GM12878 (cell line): Measurements from ENCODE around the gene PGGT1B. TPM values are rescaled to one million over a fixed set of nuclear protein-coding genes. Genes with fewer than 3 reads are reported as not detected.

Experiments used
- ATAC-seq: fragments of 200-7000 bp; cut with Tn5 transposase; 3 replicates; pipeline ENCODE4 v1.9.1; 2020; ENCODE audit warnings: mild to moderate bottlenecking, moderate library complexity
- BruUV-seq: library from RNA; stranded (reverse); fragments of 400-500 nt; replicated peaks from 2 replicates; lab custom pipeline; 2021; lab: Mats Ljungman, UMichigan
- CTCF ChIA-PET: fragments of 300-600 bp; sonication (Branson Sonifier 250); formaldehyde crosslinking; extraction: SDS; loops from one replicate; lab custom pipeline; 2021; ENCODE audit warnings: inconsistent platforms; lab: Yijun Ruan, JAX
- POLR2A ChIA-PET: fragments of 350-600 bp; formaldehyde crosslinking; extraction: SDS; loops from one replicate; lab custom pipeline; 2021; ENCODE audit warnings: inconsistent platforms; lab: Charles Lee
- RAD21 ChIA-PET: fragments of 300-600 bp; sonication (Branson Sonifier 250); formaldehyde crosslinking; loops from one replicate; lab custom pipeline; 2023; ENCODE audit warnings: antibody characterized with exemption; ENCODE audit not compliant: unreplicated experiment; lab: Charles Lee
- SMC1A ChIA-PET: fragments of 300-600 bp; sonication (Branson Sonifier 250); formaldehyde crosslinking; loops from one replicate; lab custom pipeline; 2023; ENCODE audit not compliant: unreplicated experiment, uncharacterized antibody; lab: Charles Lee
- DNase-seq: peaks from one replicate; pipeline ENCODE4 v3.0.0-alpha.2; 2011; ENCODE audit warnings: low read depth, low spot score
- FAIRE-seq: peaks from 3 replicates; lab custom pipeline; 2011; peaks lifted over from hg19 to GRCh38; lab: Jason Lieb, UNC
- H2AFZ ChIP-seq: 2 replicates; pipeline ENCODE4 v1.6.0; 2011; ENCODE audit warnings: low read depth, low read length, control low read depth; ENCODE audit not compliant: control insufficient read depth
- H3K27ac ChIP-seq: 2 replicates; pipeline ENCODE4 v1.5.1; 2011; ENCODE audit warnings: control low read depth; ENCODE audit not compliant: control insufficient read depth, insufficient read depth
- H3K27me3 ChIP-seq, 2 experiments: replicated peaks in 1 of 2; 2 replicates each; pipeline versions ENCODE4 v1.6.0 to v1.6.1; 2011; ENCODE audit warnings: low read length in 1 of 2; ENCODE audit not compliant: control insufficient read depth in 2 of 2, insufficient read depth in 2 of 2
- H3K36me3 ChIP-seq, 2 experiments: 2 replicates each; pipeline ENCODE4 v1.5.1; 2011; ENCODE audit warnings: low read length in 1 of 2; ENCODE audit not compliant: control insufficient read depth in 2 of 2, insufficient read depth in 2 of 2
- H3K4me1 ChIP-seq: 2 replicates; pipeline ENCODE4 v1.6.1; 2011; ENCODE audit warnings: mild to moderate bottlenecking, low read length, moderate library complexity, mixed read lengths; ENCODE audit not compliant: control insufficient read depth, insufficient read depth
- H3K4me2 ChIP-seq: 2 replicates; pipeline ENCODE4 v1.6.0; 2011; ENCODE audit warnings: control low read depth; ENCODE audit not compliant: control insufficient read depth, insufficient read depth
- H3K4me3 ChIP-seq: fragments of 200-600 bp; sonication (generic); 2 replicates; pipeline ENCODE4 v1.5.1; 2016
- H3K79me2 ChIP-seq: 2 replicates; pipeline ENCODE4 v1.6.0; 2011; ENCODE audit warnings: low read length; ENCODE audit not compliant: control insufficient read depth, insufficient read depth
- H3K9ac ChIP-seq: 2 replicates; pipeline ENCODE4 v1.8.0; 2011; ENCODE audit warnings: low read length, control low read depth, mixed read lengths; ENCODE audit not compliant: control insufficient read depth, insufficient read depth
- H3K9me3 ChIP-seq: replicated peaks from 3 replicates; pipeline ENCODE4 v1.5.1; 2011; ENCODE audit warnings: mild to moderate bottlenecking, low read length; ENCODE audit not compliant: control insufficient read depth, insufficient read depth
- H4K20me1 ChIP-seq: 2 replicates; pipeline ENCODE4 v1.6.0; 2011; ENCODE audit not compliant: control insufficient read depth, insufficient read depth
- E2F8 ChIP-seq: fragments of 450-650 bp; IDR thresholded peaks from 2 replicates; pipeline ENCODE4 v1.6.1; 2018; ENCODE audit warnings: mild to moderate bottlenecking, low read depth, moderate library complexity; ENCODE audit not compliant: partially characterized antibody
- EP300 ChIP-seq, 2 experiments: fragments of 150-350 bp in 1 of 2; IDR thresholded peaks; 2 replicates each; pipeline ENCODE4 v1.6.1; 2011 to 2012; ENCODE audit warnings: low read depth in 2 of 2, low read length in 2 of 2, borderline replicate concordance in 1 of 2, improper control_type of control experiment in 1 of 2, inconsistent platforms in 1 of 2; ENCODE audit not compliant: control insufficient read depth in 1 of 2
- KAT2A ChIP-seq: conservative IDR thresholded peaks from 2 replicates; pipeline ENCODE4 v1.6.1; 2011; ENCODE audit warnings: low read depth, low read length; ENCODE audit not compliant: control insufficient read depth
- MTA3 ChIP-seq: IDR thresholded peaks from 2 replicates; pipeline ENCODE4 v1.6.1; 2012; ENCODE audit warnings: low read length, inconsistent platforms, borderline replicate concordance
- MXI1 ChIP-seq: fragments of 150-350 bp; IDR thresholded peaks from 2 replicates; pipeline ENCODE4 v1.6.1; 2011; ENCODE audit warnings: low read depth, mild to moderate bottlenecking, inconsistent platforms, low read length, improper control_type of control experiment
- NBN ChIP-seq: fragments of 450-650 bp; IDR thresholded peaks from 2 replicates; pipeline ENCODE4 v1.6.1; 2016
- PAX5 ChIP-seq: IDR thresholded peaks from 2 replicates; pipeline ENCODE4 v1.6.1; 2011; ENCODE audit warnings: low read depth, low read length, borderline replicate concordance
- SIN3A ChIP-seq: IDR thresholded peaks from 2 replicates; pipeline ENCODE4 v1.6.1; 2012; ENCODE audit warnings: low read depth, low read length, improper control_type of control experiment
- SRF ChIP-seq, 2 experiments: IDR thresholded peaks; 2 replicates each; pipeline ENCODE4 v1.6.1; 2011; ENCODE audit warnings: low read depth in 2 of 2, low read length in 2 of 2, mild to moderate bottlenecking in 1 of 2, moderate library complexity in 1 of 2
- SUPT20H ChIP-seq: IDR thresholded peaks from 2 replicates; pipeline ENCODE4 v1.6.1; 2011; ENCODE audit warnings: low read depth, mild to moderate bottlenecking, low read length, moderate library complexity, borderline replicate concordance; ENCODE audit not compliant: control insufficient read depth
- SUZ12 ChIP-seq: fragments of 200-600 bp; sonication (generic); IDR thresholded peaks from one replicate; pipeline ENCODE4 v1.6.1; 2018; ENCODE audit warnings: antibody characterized with exemption, mild to moderate bottlenecking; ENCODE audit not compliant: unreplicated experiment
- WRNIP1 ChIP-seq: IDR thresholded peaks from 2 replicates; pipeline ENCODE4 v1.6.1; 2011; ENCODE audit warnings: low read depth, low read length, improper control_type of control experiment, borderline replicate concordance
- WGBS: methylation state at CpG from one replicate; pipeline ENCODE4 v1.1.6; 2016; ENCODE audit warnings: low lambda C conversion rate; ENCODE audit not compliant: insufficient replicate concordance, insufficient coverage; ENCODE audit errors: missing lambda C conversion rate; 5-methylcytosine and 5-hydroxymethylcytosine counted together
- in situ Hi-C: fragments of 300-500 bp; cut with MboI; formaldehyde crosslinking; loops from 9 replicates; pipeline ENCODE4 v1.14.3; 2018; ENCODE audit warnings: mixed read lengths
- intact Hi-C: fragments of 100-400 bp; cut with micrococcal nuclease; formaldehyde crosslinking; loops from one replicate; pipeline ENCODE4 v1.14.2; 2022; ENCODE audit not compliant: unreplicated experiment
- polyA plus RNA-seq, 11 experiments: library from polyadenylated mRNA; depleted of rRNA in 4 of 11; unstranded in 6 of 11; stranded (reverse) in 5 of 11; fragments of >200 nt; fragmentation: Nextera tagmentation in 4 of 11; fragmentation: Illumina TruSeq in 1 of 11; extraction: Ambion mirVana in 4 of 11; extraction: Trizol in 1 of 11; gene quantifications; 1 replicate in 1 of 11; 2 replicates in 10 of 11; pipeline versions ENCODE4 v1.2.1 to v1.2.3, GENCODE V29; 2011 to 2016; ENCODE audit warnings: inconsistent platforms in 2 of 11, missing spikeins in 2 of 11, low read depth in 1 of 11
- total RNA-seq, 4 experiments: library from RNA; depleted of rRNA in 3 of 4; stranded (reverse); fragments of >200 nt in 3 of 4; fragmentation: Illumina TruSeq in 1 of 4; extraction: Trizol in 1 of 4; gene quantifications; 2 replicates each; pipeline versions ENCODE4 v1.2.1 to v1.2.3, GENCODE V29; 2013 to 2021

The PGGT1B gene
- total and polyA plus RNA-seq, 10 of the 15 experiments (the other 5 are each of a cell fraction or from before 2014, with no cell fraction given) = 5.0 to 38.4 (median 13.9) TPM

DNA sequence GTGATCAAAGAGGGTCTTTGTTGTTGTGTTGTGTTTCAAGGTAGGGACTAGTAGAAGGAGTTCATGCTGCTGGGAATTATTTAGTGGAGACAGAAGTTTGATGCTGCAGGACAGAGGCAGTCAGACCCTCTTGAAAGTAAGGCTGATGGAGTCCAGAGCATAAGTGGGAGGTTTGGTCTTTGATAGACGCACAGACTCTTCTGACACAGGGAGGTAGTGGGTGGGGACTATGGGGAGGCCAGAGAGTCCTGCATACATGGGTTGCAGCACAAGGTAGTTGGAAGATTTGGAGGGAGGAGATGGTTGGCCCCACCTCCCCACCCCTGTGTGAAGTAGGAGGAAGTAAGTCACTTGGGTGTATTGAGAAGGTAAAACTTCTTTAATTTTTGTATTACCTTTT lies 36.1 kb upstream of the PGGT1B start (continued):
- no peak for TF ChIP-seq E2F8
- TF ChIP-seq EP300 (IDR thresholded peaks at IDR 0.05; ENCODE audit: borderline replicate concordance in 1 of 2, control insufficient read depth in 1 of 2, low read depth in 2 of 2, low read length in 2 of 2) = no peak
- no peak for TF ChIP-seq MXI1
- no peak for TF ChIP-seq MTA3
- TF ChIP-seq SUZ12 = no peak
- TF ChIP-seq NBN = no peak
- no peak for TF ChIP-seq SUPT20H

- DNase-seq (no peak), ATAC-seq (no peak), FAIRE-seq (no peak)
- Histone ChIP-seq H3K9ac (no peak overlapping the region), H3K4me2 (peak overlapping the region; percentile 74; the same call in 1 of the 2 replicates), H3K27me3 (no peaks in the 10 kb centered on the region; a peak in 2 of 4 replicates), H4K20me1 (no peaks in the 10 kb centered on the region), H3K36me3 (no peaks in the 10 kb centered on the region), H3K4me1 (no peaks in the 10 kb centered on the region), H2AFZ (no peak overlapping the region), H3K9me3 (no peaks in the 10 kb centered on the region; the same call in 2 of the 3 replicates), H3K4me3 (no peak overlapping the region), H3K79me2 (no peaks in the 10 kb centered on the region), H3K27ac (no peak overlapping the region)
- POLR2A ChIA-PET = no interaction called here
- CTCF ChIA-PET = interaction anchor here (0.8 to 4.5 kb wide), 2 partner anchors 12 to 277 kb away, joined by 5 to 24 read pairs; no protein-coding TSS in a partner anchor
- in situ Hi-C loops = no loop called here
- BruUV-seq = no TSS peak
- intact Hi-C loops = no loop called here
- TF ChIP-seq WRNIP1 (no peak), SRF (IDR thresholded peaks at IDR 0.05; ENCODE audit: low read depth in 2 of 2, low read length in 2 of 2) (no peak), PAX5 (no peak), SIN3A (no peak), EP300 (IDR thresholded peaks at IDR 0.05; ENCODE audit: borderline replicate concordance in 1 of 2, control insufficient read depth in 1 of 2, low read depth in 2 of 2, low read length in 2 of 2) (no peak), KAT2A (no peak)
- WGBS = 65% methylated on average over 5 of the region's 5 CpGs
- RAD21 ChIA-PET = no interaction called here
- SMC1A ChIA-PET = interaction anchor here (0.7 to 1.6 kb wide), 4 partner anchors 12 to 242 kb away, joined by 3 to 4 read pairs (median 4); no protein-coding TSS in a partner anchor
Observed at GRCh38 chr5:115297031-115297430, 34.4 kb upstream of the PGGT1B start.
